Tongue (tissue), 2 donors: Measurements from ENCODE around the gene CDH16. TPM values are rescaled to one million over a fixed set of nuclear protein-coding genes. Genes with fewer than 3 reads are reported as not detected.
"Not testable (repeated sequence)": the region's sequence is repeated elsewhere in the genome, so short reads cannot be mapped to it uniquely, and the experiment has no call there.

ENCODE experiments used
- DNase-seq: peaks from one replicate; pipeline ENCODE4 v3.0.0-alpha.2; 2015
- total RNA-seq: library from RNA; depleted of rRNA; stranded (reverse); fragments of >200 nt; gene quantifications from one replicate; pipeline ENCODE4 v1.2.3, GENCODE V29; 2014

Gene CDH16
- total RNA-seq, 1 donor from 2014 or later = 0.31 TPM

DNA sequence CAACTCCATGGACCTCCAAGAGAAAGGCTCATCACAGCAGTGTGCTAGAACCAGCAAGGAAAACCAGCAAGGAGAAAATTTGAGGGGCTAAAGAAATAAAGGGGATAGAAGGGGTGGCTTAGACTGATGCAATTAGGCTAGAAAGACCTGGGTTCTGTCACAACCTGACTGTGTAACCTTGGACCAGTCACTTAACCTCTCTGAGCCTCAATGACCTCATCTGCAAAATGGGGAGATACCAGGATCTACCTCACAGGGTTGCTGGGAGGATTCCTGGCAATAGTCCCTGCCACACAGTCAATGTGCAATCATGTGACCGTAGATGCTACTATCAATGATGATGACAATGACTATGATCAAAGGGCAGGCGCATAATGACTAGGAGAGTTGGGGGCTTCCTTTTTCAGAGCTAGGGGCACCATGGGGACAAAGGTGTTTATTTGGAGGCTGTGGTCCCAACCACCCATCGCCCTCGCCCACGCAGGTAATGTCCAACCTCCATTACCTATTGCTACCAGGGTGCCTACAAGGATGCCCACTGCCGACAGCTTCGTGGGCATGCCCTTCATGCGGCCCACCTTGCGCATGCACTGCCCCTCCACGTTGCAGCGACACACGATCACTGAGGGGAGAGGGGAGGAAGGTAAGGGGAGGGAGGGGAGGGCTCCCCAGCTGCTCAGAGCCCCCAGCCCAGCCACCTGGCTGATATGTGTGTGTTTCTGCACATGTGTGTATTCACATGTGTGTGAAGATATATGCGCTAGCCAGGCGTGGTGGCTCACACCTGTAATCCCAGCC, 9.7 kb downstream of the CDH16 start:
- no peak for DNase-seq

DNA sequence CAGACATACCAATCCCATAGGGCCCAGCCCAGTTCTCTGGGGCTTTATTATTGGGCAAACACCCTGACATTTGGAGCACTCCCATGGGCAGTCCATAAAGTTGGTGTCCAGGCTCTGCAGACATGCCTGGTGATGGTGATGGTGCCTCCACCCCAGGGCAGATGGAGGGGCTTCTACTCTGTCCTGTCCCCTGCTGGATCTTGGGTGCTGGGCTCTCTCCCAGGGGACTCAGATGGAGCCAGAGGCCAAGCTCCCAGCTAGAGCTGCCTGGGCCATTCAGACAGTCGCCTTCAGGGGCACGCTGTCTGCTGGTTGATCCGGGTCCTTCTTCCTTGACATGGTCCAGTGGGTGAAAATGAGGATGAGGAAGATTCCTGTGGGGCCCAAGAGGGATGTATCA, 10.6 kb downstream of the CDH16 start:
- DNase-seq = no peak

DNA sequence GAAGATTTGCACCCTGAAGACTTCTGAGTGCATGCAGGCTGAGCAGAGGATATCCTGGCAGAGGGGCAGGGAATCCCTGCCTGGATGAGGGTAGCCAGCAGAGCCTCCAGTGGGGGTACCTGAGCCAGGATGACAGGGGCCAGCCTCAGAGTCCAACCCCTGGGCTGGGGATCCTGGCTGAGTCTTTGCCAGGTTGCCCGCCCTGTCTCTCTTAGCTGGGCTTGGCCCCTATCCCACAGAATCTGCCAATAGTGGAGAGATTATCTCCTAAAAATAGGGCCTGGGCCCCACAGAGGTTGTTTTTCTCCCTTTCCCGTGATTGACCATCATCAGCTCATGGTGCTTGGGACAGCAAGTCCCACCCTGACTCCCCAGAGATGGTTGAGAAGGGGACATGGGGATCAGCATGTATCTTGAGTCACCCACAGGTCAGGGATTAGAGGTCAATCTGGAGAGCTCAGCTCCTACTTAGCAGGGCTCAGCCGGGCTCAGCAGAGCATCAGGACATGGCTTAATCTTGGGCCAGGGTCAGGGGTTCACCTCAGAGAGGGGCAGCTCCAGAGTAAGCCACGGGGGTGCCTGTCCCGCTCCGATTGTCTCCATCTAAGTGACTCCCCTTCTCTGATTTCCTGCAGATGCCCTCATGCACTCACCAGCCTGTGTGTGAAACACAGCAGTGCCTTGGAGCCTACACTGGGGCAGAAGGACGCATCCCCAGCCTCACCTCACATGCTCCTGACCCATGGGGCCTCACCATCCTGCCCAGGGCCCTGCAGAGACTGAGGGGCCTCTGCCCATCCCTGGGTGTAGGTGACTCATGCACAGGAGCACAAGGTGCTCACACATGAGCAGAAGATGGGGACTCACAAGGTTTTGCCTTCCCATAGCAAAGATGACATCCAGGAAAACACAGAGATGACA, 11.5 kb downstream of the CDH16 start:
- no peak for DNase-seq

DNA sequence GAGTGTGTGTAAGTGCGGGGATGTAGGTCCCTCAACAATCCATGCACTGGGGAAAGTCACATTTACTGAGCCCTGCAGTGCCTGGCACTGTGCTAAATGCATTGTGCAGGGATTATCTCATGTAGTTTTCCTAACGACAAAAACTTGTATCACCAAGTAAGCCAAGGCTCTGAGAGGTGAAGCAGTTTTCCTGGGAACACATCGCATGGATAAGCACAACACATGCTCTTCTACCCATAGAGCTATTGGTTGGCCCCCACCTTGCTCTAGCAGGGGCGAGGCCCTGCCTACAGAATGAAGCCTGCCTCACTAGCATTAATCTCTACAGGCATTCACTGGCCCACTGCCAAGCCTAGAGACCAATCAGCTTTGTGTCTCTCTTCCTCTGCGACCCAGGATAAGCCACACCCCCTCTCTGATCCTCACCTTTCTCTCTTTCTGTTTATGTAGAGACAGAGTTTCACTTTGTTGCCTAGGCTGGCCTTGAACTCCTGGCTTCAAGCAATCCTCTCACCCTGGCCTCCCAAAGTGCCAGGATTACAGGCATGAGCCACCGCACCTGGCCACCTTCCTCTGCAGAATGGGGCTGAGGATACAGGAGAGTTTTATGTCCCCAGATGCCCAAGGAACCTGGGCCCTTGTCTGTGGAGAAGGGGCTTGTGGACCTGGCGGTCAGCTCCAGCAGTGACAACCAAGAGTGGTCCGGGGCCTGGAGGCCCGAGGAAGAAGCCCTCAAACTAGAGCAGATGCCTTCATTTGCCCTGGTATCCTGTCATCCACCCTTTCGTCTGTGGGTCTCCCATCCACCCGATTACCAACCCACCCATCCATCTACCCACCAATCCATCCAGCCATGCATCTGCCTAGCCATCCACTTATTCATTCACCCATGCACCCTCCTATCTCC, 12.8 kb downstream of the CDH16 start:
- peak; percentile 79 for DNase-seq

DNA sequence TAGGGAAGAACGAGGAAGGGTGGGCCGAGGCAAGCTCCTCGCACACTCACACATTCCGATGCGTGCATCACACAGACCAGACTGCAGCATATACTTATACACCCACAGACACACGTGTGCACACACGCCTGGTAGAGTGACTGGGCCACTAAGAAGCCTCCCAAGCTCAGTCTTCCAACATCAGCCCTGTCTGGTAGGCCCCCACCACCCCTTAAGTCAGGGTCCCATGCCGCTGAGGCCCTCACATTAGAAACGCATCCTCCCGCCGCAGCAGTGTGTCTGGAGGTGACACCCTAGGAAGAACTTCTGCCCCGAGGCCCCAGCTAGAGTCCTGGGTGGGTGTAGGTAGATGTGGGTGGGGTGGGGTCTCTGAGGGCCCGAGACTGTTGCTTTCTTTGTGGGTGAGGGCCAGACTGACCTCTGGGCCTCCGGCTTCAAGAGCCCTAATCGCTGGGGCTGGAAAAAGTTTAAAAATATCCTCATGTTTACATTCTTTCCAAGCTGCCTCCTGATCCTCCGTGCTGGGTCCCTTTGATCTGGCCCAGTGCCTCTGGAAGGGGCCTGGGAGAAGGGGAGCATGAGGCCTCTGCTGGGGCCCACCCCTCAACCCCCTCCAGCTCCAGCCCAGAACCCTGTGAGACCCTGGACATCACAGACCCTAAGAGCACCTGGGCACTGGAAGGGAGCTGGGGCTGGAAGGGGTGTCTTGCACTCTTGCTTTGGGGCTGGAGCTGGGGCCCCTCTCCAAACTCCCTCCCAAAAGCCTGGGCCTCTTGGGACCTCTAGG, 13.6 kb downstream of the CDH16 start:
- DNase-seq = no peak

DNA sequence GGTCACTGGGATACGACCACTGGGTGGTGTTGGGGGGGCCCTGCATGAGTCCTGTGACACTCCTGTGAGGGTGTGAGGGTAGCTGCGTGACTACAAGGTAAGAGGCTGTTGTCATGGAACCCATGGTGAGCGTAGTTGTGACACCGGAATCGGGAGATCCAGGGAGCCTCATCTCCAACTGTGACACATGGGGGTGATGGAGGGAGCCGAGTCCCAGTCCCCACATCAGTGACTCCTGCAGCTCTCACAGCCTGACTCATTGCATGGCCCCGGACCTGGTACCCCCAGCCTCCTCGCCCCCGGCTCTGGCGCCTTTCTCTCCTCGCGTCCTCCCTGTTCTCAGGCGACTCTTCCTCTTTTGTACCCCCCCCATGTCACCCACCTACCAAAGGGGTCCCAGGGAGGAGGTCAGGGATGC, 14.2 kb downstream of the CDH16 start:
- DNase-seq = no peak

DNA sequence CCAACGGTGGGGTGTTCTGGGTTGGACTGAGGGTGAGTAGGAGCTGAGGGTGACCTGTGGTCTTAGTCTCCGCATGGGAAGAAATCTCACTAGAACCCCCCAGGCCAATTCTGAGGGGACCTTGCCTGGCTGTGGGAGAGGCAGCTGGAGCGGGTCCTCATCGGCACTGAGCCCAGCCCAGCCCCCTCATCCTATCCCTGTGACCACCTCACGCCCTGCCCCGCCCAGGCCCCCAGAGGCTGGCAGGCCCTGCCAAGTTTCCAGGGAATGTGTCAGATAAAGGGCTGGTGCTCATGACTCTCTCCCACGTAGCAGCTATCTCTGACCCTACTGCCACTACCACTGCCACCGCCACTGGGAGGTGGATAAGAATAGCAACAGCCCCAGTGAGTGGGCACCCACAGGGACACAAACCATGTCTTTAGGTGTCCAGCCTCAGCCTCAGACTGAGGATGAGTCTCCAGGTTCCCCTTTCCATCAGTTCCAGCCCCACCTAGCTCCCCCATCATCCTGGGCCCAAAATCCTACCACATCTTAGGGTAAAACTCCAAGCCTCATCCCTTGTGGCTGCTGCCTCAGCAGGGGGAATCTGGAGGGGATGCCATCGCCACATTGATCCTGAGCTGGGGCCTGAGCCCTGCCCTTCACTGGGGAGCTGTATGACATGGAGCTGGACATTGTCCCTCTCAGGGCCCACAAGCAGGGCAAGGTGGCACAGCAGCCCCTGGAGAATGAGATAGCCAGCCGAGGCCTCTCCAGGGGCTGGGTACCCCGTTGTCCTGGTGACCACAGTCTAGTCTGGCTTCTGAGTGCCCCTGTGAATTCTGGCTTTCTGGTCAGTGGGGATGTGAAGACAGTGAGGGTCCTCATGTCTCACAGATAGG, 14.9 kb downstream of the CDH16 start:
- peak; percentile 63 for DNase-seq

DNA sequence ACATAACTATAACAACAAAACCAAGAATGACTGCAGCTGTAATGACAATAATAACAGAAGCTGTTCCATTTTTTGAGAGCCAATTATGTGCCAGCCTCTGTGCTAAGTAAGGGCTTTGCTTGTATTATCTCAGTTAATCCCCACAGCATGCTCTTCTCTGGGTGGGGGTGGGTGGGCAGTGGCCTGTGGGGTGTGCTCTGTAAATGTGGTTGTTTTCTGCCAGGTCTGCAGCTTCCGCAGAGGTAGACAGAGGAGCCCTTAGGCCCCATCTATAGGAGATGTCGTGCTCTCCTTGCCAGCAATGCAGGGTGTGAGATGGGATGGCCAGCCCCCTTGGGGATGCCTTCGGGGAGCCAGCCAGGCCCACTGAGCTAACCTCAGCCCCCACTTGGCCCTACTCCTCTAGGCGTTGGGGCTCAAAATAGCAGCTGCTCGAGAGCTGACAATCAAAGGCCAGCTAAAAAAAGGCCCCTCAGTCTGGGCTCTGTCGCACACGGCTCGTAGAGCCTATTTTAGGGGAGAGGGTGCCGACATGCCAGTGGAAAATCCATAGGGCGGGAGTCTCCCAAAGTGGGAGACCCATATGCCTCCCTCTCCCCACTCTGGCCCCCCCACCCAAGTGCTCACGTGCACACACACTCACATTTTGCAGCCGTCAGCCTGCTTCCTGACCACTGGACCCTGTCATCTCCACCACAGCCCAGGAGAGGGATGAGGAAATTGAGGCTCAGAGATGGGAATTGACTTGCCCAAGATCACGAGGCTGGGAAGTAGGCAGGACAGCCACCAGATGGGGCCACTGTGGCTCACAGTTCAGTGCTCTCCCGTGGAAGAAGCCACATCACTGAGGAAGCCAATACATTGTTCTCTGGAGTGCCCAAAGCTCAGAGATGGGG, 15.8 kb downstream of the CDH16 start:
- peak; percentile 75 for DNase-seq

DNA sequence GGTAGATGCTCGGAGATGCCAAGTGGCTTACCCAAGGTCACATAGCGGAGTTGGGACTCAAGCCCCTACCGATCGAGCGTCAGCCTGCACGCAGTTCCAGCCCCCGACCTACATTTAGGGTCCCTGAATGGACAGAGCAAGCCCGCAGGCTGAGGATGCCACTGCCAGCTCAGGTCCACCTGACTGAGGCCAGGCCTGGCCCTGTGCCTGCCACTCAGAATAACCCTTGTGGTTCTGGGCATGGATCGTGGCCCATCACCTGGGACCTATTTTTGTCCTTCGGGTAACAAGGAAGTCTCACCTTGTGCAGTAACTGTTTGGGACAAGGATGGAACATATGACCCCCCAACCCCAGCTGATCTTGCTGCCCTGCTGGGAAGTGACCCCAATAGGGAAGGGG, 17.1 kb downstream of the CDH16 start:
- DNase-seq = no peak

DNA sequence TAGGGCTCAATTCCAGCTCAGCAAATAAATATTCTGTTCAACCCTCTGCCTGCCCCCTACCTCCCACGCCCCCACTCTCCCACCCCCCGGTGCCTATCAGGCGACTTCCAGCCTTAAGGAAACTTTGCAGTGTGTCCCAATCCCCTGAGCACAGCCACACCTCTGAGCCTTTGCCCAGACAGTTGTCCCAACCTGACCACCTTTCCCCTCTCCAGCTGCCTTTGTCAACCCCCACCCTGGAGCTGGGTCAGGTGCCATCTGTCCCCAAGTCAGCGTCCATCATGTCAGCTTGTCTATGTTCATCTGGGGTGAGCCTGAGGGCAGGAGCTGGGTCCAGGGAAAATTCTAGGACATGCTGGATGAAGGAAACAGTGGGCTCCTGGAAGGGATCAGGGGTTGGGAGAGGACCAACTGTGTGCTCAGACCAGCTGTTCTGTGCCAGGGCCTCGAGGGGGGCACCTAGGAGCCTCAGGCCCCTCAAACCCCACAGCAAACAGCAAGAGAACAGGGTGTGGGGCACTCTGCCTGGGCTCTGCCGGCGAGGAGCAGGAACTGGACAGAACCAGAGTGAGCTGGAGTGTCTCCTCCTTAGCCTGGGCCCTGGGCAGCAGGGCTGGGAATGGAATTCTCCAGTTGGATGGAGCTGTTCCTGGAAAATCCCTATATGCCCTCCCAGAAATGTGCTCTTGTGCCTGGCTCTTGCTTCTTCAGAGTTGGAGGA, 17.8 kb downstream of the CDH16 start:
- DNase-seq = no peak

DNA sequence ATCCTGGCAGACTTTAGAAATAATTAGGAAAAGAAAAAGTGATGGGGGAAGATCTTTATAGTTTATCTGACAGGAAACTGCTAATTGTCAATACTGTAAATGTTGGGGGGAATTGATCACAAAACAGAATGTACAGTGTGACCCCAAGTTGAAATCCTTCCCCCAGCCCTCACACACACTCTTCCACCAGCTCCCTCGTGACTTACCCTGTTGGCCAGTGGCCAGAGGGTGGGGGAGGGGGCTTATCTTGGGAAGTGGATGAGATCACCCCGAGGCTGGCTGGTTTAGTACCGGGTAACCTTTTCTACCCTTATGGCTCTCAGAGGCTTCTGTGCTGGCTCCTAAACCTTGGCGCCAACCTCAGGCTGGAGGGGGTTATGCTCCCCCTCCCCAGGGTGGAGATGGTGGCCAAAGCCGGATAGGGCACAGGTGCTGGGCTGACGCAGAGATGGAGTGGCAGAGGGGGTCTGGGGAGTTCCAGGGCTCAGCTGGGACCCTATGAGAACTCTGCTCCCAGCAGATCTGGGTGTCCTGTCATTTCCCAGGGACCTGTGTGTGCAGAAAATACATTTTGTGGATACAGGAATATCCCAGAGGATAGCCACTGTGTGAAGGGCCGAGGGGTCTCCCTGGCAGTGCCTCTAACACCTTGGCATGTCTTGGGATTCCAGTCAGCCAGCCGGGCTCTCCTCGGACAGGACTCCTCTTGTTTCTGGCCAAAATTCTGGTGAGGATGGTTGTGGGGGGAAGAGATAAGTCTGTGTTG, 18.6 kb downstream of the CDH16 start:
- DNase-seq = peak; percentile 77

DNA sequence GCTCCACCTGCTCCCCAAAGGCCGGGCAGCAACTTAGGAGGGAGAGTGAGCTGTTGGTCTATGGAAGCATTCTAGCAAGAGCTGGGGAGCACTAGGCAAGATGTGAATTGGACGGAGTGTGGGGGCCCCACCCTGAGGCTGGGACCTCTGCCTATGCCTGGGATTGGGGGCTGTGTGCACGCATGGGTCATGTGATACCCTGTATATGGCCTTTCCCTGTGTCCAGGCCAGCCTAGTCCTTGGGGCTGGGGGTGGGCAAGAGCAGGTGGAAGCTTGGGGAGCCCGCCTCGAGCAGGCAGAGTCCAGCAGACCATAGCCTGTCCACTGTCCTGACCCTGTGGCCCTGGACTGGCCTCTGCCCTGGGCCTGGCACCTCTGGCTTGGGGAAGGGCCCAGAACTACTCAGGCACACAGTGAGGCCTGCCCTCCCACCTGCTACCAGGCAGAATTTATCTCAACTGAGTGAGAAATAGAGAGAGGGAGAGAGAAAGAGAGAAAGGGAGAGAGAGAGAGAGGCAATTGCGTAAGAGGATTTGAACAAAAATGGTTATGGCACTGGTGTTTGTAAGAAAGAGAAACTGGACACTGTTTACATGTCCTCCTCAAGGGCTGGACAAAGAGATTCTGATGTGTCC, 19.3 kb downstream of the CDH16 start:
- DNase-seq = no peak

DNA sequence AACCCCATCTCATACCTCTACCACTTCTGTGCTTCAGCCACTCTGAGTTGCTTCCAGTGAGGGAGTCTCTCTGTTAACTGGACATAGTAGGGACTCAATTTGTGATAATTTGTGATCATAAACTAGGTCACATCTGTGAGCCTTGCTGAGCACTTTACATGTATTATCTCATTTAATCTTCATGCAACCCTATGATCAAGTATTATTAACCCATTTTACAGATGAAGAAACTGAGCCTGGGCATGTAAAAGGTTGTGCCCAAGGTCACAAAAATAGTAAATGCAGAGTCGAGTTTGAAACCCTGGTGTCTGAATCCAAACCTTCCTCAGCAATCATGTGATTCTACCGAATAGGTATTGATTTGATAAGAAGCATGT, 19.8 kb downstream of the CDH16 start:
- DNase-seq = no peak

DNA sequence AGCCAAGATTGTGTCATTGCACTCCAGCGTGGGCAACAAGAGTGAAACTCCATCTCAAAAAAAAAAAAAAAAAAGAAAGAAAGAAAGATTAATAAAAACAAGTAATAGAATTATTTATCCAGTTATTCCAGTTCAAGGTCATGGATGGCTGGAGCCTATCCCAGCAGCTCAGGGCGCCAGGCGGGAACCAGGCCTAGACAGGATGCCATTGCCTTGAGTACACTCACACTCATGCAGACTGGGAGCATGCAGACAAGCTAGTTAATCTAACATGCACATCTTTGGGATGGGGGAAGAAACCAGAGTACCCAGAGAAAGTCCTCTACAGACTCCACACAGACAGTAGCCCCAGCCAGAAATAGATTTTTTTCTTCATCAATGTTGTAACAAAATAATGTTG, 20.5 kb downstream of the CDH16 start:
- no peak for DNase-seq

DNA sequence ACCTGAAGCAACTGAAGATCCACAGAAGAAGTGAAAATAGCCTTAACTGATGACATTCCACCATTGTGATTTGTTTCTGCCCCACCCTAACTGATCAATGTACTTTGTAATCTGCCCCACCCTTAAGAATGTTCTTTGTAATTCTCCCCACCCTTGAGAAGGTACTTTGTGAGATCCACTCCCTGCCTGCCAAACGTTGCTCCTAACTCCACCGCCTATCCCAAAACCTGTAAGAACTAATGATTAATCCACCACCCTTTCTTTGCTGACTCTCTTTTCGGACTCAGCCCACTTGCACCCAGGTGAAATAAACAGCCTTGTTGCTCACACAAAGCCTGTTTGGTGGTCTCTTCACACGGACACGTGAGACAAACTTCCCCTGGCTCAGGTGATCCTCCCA, 22.0 kb downstream of the CDH16 start:
- DNase-seq = not testable (repeated sequence)

DNA sequence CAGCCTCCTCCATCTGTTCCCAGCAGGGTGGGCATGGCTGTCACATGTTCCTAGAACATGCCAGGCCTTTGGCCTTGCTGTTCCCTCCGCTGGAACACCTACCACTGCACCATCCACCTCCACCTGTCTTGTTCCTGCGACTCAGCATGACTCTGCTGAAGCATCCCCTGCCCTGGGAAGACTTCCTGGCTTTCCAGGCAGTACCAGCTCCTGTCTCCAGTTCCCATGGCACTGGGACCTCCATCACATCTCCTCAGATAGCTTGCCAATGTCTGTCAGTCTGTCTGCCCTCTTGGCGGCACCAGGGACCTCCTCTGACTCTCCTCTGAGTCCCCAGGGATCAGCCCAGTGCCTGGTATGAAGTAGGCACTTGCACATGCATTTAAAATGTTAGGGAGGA, 22.7 kb downstream of the CDH16 start:
- no peak for DNase-seq

DNA sequence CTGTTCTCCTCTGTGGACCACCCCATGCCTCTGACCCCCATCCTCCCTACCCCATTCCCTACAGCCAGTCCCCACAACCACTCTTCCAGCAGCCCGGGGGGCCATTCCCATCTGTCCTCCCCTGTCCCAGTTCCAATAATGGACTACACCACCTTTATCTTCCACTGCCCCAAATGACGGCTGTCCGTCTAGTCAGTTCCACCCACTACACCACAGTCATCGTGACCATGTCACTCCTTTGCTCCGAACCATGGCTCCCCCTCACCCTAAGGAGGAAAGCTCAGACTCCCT, 23.1 kb downstream of the CDH16 start:
- DNase-seq = no peak
